SK-N-SH (cell line): ENCODE results near the gene PTPN22. TPM values are rescaled to one million over a fixed set of nuclear protein-coding genes. Genes with fewer than 3 reads are reported as not detected.

Source experiments
- CTCF ChIA-PET: fragments of 300-600, 350-600 bp; formaldehyde crosslinking; extraction: SDS; loops from one replicate; lab custom pipeline; 2021; lab: Yijun Ruan, JAX
- POLR2A ChIA-PET: fragments of 350-600 bp; sonication (Branson Sonifier 250); formaldehyde crosslinking; extraction: SDS; loops from one replicate; lab custom pipeline; 2020; ENCODE audit warnings: antibody characterized with exemption, inconsistent platforms; lab: Yijun Ruan, JAX
- DNase-seq: peaks from one replicate; pipeline ENCODE4 v3.0.0; 2012
- H2AFZ ChIP-seq: fragments of 200-600 bp; sonication (generic); 2 replicates; pipeline ENCODE4 v1.8.1; 2016; ENCODE audit warnings: antibody characterized with exemption, mild to moderate bottlenecking, low read depth
- H3F3A ChIP-seq: fragments of 200-600 bp; sonication (generic); replicated peaks from 2 replicates; pipeline ENCODE3; 2016; ENCODE audit warnings: antibody characterized with exemption, mild to moderate bottlenecking; ENCODE audit not compliant: insufficient read depth
- H3K27ac ChIP-seq, 2 experiments: fragments of 200-500 bp in 1 of 2; fragments of 200-600 bp in 1 of 2; sonication (Bioruptor generic) in 1 of 2; sonication (generic), shearing (Covaris generic) in 1 of 2; 2 replicates each; pipeline versions ENCODE4 v1.5.1 to v1.6.1; 2014 to 2016; ENCODE audit warnings: low read depth in 2 of 2, inconsistent platforms in 1 of 2, low read length in 1 of 2, mild to moderate bottlenecking in 1 of 2, mixed read lengths in 1 of 2
- H3K27me3 ChIP-seq: fragments of 200-600 bp; sonication (generic), shearing (Covaris generic); 2 replicates; pipeline ENCODE4 v1.6.1; 2016; ENCODE audit warnings: mixed run types; ENCODE audit not compliant: insufficient read depth
- H3K36me3 ChIP-seq, 2 experiments: fragments of 200-500 bp in 1 of 2; fragments of 200-600 bp in 1 of 2; sonication (Bioruptor generic) in 1 of 2; sonication (generic) in 1 of 2; replicated peaks in 1 of 2; 2 replicates each; pipeline versions ENCODE3 to v1.5.1; 2014 to 2016; ENCODE audit warnings: low read length in 1 of 2, mild to moderate bottlenecking in 1 of 2; ENCODE audit not compliant: insufficient read depth in 2 of 2, control insufficient read depth in 1 of 2
- H3K4me1 ChIP-seq, 2 experiments: fragments of 200-500 bp in 1 of 2; fragments of 200-600 bp in 1 of 2; sonication (Bioruptor generic) in 1 of 2; sonication (generic), shearing (Covaris generic) in 1 of 2; 2 replicates each; pipeline versions ENCODE4 v1.5.1 to v1.6.1; 2014 to 2016; ENCODE audit warnings: low read depth in 1 of 2, low read length in 1 of 2, mixed run types in 1 of 2; ENCODE audit not compliant: insufficient read depth in 2 of 2, control insufficient read depth in 1 of 2
- H3K4me2 ChIP-seq: fragments of 200-600 bp; sonication (generic), shearing (Covaris generic); 2 replicates; pipeline ENCODE4 v1.6.1; 2017; ENCODE audit warnings: mixed run types
- H3K4me3 ChIP-seq, 2 experiments: fragments of 200-500 bp in 1 of 2; fragments of 200-600 bp in 1 of 2; sonication (Bioruptor generic) in 1 of 2; sonication (generic), shearing (Covaris generic) in 1 of 2; 2 replicates each; pipeline versions ENCODE4 v1.5.1 to v1.8.1; 2014 to 2016; ENCODE audit warnings: low read depth in 2 of 2, inconsistent platforms in 1 of 2, low read length in 1 of 2, mild to moderate bottlenecking in 1 of 2, mixed read lengths in 1 of 2, moderate library complexity in 1 of 2
- H3K79me2 ChIP-seq: fragments of 200-600 bp; sonication (generic); 2 replicates; pipeline ENCODE4 v1.8.1; 2017; ENCODE audit warnings: mild to moderate bottlenecking; ENCODE audit not compliant: insufficient read depth
- H3K9ac ChIP-seq: fragments of 200-600 bp; sonication (generic); 2 replicates; pipeline ENCODE4 v1.6.1; 2017; ENCODE audit warnings: mixed run types
- H3K9me2 ChIP-seq: fragments of 200-600 bp; sonication (generic); 2 replicates; pipeline ENCODE4 v1.6.1; 2017; ENCODE audit warnings: mixed run types
- H3K9me3 ChIP-seq: fragments of 200-600 bp; sonication (generic); 2 replicates; pipeline ENCODE4 v1.6.1; 2017; ENCODE audit warnings: mixed run types, mild to moderate bottlenecking, moderate library complexity
- H4K20me1 ChIP-seq: fragments of 200-600 bp; sonication (generic); 2 replicates; pipeline ENCODE4 v1.6.1; 2017; ENCODE audit warnings: mild to moderate bottlenecking, mixed run types; ENCODE audit not compliant: insufficient read depth
- FOSL2 ChIP-seq: IDR thresholded peaks from 2 replicates; pipeline ENCODE4 v1.4.0; 2012; ENCODE audit warnings: low read depth, mild to moderate bottlenecking, moderate library complexity, borderline replicate concordance
- FOXM1 ChIP-seq: IDR thresholded peaks from 2 replicates; pipeline ENCODE4 v1.4.0; 2012; ENCODE audit warnings: low read depth, mild to moderate bottlenecking
- NFIC ChIP-seq: IDR thresholded peaks from 2 replicates; pipeline ENCODE4 v1.4.0; 2012; ENCODE audit warnings: borderline replicate concordance
- RAD21 ChIP-seq: IDR thresholded peaks from 2 replicates; pipeline ENCODE4 v1.6.1; 2012; ENCODE audit warnings: mild to moderate bottlenecking, low read length
- WGBS: methylation state at CpG from one replicate; pipeline ENCODE4 v1.1.6; 2017; ENCODE audit warnings: low lambda C conversion rate; 5-methylcytosine and 5-hydroxymethylcytosine counted together
- polyA plus RNA-seq, 3 experiments: library from polyadenylated mRNA; depleted of rRNA; stranded (reverse); fragments of >200 nt; gene quantifications; 2 replicates each; pipeline ENCODE4 v1.2.3, GENCODE V29; 2012
- TF ChIP-seq, protein P1 (sequence below): IDR thresholded peaks from 2 replicates; pipeline ENCODE4 v1.4.0; 2012; ENCODE audit warnings: low read depth, borderline replicate concordance
- TF ChIP-seq, protein P2 (sequence below): IDR thresholded peaks from 2 replicates; pipeline ENCODE4 v1.4.0; 2012; ENCODE audit warnings: low read depth, borderline replicate concordance

PTPN22 gene
- polyA plus RNA-seq, 1 of the 3 experiments (the other 2 are of a cell fraction) = 0.12 TPM

DNA sequence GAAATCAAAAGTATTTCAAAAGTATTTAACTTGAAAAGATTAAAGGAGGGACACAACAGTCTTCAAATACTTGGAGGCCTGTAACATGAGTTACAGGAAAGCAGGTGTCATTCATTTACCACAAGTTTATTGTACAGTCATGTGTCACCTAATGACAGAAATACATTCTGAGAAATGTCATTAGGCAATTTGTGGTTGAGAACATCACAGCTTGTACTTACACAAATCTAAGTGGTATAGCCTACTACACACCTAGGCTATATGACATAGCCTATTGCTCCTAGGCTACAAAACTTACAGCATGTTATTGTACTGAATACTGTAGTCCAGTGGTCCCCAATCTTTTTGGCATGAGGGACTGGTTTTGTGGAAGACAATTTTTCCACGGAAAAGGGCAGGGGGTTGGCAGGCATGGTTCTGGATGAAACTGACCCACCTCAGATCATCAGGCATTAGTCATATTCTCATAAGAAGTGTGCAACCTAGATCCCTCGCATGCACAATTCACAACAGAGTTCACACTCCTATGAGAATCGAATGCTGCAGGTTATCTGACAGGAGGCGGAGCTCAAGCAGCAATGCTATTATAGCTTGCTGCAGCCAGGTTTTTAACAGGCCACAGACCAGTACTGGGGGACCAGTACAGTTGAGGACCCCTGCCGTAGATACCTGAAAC lies 87.3 kb downstream of the PTPN22 start (continued):
- TF ChIP-seq FOSL2 (no peak), FOXM1 (no peak)
- TF ChIP-seq, all 33 proteins: peak for 0

DNA sequence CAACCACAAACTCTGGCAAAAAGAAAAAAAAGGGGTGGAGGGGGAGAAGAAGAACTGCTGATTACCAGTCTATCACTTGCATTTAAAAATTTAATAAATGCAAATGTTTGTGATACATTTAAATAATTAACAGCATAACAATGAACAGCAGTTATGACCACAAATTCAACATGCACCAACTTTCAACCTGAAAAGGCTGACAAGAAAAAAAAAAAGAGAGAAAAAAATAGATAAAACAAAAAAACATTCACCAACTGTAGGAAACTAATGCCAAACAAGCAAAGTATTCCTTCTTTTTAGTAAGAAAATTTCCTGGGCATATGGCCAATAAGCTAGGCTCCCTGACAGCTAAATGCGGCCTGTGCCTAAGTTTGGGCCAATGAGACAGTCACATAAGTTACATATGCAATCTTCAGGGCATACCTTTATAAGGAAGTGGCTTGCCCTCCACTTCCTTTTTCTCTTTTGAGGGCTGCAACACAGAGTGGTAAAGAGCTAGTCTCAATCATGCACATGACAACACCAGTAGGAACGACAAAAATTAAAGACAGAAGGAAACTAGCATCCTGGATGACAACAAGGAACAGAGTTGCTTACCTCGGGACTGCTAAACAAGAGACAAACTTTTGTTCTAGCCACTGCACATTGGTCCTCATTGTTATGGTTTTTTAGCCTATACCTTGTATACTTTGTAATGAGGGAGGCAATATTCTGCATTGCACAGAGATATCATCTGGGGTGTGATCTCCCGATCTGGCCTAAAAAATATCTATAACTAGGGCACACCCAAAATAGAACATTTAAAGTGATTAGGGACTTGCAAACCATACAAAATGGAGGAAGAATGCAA lies 88.0 kb downstream of the PTPN22 start:
- H3K4me2 ChIP-seq = no peak overlapping the region
- whole genome bisulfite sequencing = 82% methylated on average over 4 of the region's 4 CpGs
- H3K27ac ChIP-seq = peak overlapping the region in 1 of 2 experiments; percentile 69; a peak in 2 of 4 replicates

DNA sequence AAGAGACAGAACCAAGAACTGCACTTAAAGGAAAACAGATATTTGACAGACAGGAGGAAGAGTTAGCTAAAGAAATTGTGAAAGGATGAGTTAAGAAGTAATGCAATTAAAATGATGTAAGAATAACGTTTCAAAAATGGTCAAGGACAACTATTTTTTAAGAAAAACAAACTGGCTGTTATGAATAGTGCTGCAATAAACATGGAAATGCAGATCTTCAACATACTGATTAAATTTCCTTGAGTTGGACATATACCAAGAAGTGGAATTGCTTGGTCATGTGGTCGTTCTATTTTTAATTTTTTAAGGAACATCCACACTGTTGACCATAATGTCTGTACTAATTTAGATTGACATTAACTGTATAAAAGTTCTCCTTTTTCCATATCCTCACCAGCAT lies 89.1 kb downstream of the PTPN22 start:
- peaks cover 92% of the 10 kb centered on the region for H3K79me2 ChIP-seq
- no peak overlapping the region for H3K4me2 ChIP-seq
- WGBS = 34% methylated on average over 2 of the region's 2 CpGs

More for the DNA sequence above, 88.0 kb downstream of the PTPN22 start:
- no peaks in the 10 kb centered on the region for H3K9me2 ChIP-seq
- no peak overlapping the region for H3K9ac ChIP-seq
- no peaks in the 10 kb centered on the region for H3K27me3 ChIP-seq
- H3K4me3 ChIP-seq = no peak overlapping the region
- no peaks in the 10 kb centered on the region for H3F3A ChIP-seq
- H2AFZ ChIP-seq = no peak overlapping the region
- H3K79me2 ChIP-seq = peaks cover 98% of the 10 kb centered on the region
- H3K9me3 ChIP-seq = no peaks in the 10 kb centered on the region
- ChIA-PET POLR2A (no interaction called here), CTCF (interaction anchor here (1.1 kb wide), 1 partner anchor 9 kb away, joined by 3 read pairs; no protein-coding TSS in a partner anchor)
- DNase-seq = no peak
- TF ChIP-seq, protein P1, sequence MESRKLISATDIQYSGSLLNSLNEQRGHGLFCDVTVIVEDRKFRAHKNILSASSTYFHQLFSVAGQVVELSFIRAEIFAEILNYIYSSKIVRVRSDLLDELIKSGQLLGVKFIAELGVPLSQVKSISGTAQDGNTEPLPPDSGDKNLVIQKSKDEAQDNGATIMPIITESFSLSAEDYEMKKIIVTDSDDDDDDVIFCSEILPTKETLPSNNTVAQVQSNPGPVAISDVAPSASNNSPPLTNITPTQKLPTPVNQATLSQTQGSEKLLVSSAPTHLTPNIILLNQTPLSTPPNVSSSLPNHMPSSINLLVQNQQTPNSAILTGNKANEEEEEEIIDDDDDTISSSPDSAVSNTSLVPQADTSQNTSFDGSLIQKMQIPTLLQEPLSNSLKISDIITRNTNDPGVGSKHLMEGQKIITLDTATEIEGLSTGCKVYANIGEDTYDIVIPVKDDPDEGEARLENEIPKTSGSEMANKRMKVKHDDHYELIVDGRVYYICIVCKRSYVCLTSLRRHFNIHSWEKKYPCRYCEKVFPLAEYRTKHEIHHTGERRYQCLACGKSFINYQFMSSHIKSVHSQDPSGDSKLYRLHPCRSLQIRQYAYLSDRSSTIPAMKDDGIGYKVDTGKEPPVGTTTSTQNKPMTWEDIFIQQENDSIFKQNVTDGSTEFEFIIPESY = no peak
- peak; percentile 24; the same call in 1 of the 2 replicates for TF ChIP-seq NFIC
- peaks cover 21% of the 10 kb centered on the region; the same call in 1 of the 2 replicates for H4K20me1 ChIP-seq
- H3K36me3 ChIP-seq = peaks cover 4 to 10% of the 10 kb centered on the region in 2 experiments
- H3K4me1 ChIP-seq = peaks cover 17 to 34% of the 10 kb centered on the region in 2 experiments; a peak in 3 of 4 replicates

More for the DNA sequence above, 89.1 kb downstream of the PTPN22 start:
- no peaks in the 10 kb centered on the region for H3K9me2 ChIP-seq
- ChIA-PET CTCF (no interaction called here), POLR2A (no interaction called here)
- no peaks in the 10 kb centered on the region for H3F3A ChIP-seq
- peaks cover 17 to 34% of the 10 kb centered on the region in 2 experiments; a peak in 3 of 4 replicates for H3K4me1 ChIP-seq
- no peaks in the 10 kb centered on the region for H3K27me3 ChIP-seq
- H3K9ac ChIP-seq = no peak overlapping the region
- no peak overlapping the region for H3K4me3 ChIP-seq
- H2AFZ ChIP-seq = no peak overlapping the region
- H3K27ac ChIP-seq = peak overlapping the region; percentile 1 to 69; a peak in 2 of 4 replicates
- no peak for DNase-seq
- TF ChIP-seq, protein P2, sequence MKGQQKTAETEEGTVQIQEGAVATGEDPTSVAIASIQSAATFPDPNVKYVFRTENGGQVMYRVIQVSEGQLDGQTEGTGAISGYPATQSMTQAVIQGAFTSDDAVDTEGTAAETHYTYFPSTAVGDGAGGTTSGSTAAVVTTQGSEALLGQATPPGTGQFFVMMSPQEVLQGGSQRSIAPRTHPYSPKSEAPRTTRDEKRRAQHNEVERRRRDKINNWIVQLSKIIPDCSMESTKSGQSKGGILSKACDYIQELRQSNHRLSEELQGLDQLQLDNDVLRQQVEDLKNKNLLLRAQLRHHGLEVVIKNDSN = peak; percentile 45; the same call in 1 of the 2 replicates
- TF ChIP-seq RAD21 = no peak
- H4K20me1 ChIP-seq = peaks cover 21% of the 10 kb centered on the region; the same call in 1 of the 2 replicates
- H3K36me3 ChIP-seq = peaks cover 5 to 8% of the 10 kb centered on the region in 2 experiments
- H3K9me3 ChIP-seq = no peaks in the 10 kb centered on the region
